Activated CD4-positive, alpha-beta T cell treated with anti-CD3 and anti-CD28 coated beads, Interleukin-2, amount 50 U/mL, for 4 hours (primary cell): ENCODE results near the gene SHH.

Experiments used
- DNase-seq, 2 experiments: peaks; one replicate each; pipeline ENCODE4 v3.0.0-alpha.2; 2020

Gene SHH

DNA sequence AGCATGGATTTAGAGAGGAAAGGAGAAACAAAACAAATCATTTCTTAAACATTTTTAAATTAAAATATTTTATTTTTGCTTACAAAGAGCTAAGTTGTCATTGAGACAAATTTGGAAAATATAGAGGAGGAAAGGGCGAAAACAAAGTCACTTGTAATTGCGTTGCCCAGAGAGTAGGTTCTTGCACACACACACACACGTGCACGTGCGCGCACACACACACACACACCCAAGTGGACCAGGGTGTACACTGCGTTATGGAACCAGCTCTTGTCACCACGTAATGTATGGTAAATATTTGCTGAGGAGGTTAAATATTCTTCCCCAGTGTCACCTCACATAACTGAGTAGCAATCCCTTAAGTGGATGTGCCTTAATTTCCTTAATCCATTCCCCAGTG, 21.6 kb downstream of the SHH start:
- DNase-seq: no peak

DNA sequence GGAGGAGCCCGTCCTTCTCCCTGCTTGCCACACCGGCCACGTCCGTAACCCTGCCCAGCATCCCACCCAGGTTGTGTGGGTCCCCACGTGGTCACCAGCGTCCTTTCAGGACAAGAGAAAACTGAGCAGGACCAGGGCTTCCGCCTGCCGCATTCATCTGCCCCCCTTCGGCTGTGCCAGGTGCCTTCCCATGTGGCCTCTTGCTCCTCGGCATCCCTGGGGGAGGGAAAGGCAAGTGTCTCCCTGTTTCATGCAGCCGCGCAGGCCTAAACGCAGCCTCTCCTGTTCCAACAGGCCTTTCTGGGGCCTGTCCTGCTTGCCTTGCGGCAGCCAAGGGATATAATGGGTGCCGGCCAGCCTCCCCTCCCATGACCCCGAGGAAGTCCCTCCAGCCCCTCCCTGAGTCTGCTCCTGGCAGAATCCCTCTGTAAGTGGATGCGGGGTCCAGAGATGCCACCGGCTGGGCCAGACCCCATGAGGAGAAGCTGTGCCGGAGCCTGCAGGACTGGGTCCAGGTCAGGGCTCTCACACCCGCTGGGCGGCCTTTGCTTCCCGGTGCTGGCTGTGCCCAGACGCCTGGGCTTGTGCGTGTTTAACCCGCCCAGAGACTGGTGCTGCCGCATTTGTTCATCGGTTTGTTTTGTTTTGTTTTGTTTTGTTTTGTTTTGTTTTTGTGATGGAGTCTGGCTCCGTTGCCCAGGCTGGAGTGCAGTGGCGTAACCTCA, 23.1 kb downstream of the SHH start:
- DNase-seq: no peak

DNA sequence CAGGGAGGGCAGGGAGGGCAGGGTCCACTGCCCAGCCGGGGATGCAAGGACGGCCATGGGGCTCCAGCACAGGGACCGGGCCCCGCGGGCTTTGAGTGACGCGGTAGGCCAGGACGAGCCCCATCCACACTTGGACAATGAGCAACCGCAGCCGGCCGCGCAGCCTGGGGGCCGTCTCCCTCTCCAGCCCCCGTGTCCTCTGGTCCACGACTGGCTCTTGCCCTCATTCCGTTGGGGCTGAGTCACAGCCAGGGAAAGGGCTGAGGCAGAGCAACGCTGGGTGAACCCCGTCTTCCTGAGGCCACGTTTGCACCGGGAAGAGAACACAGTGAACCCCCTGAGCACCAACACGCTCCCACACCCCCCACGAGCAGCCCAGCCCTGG, 23.7 kb downstream of the SHH start:
- DNase-seq: no peak

DNA sequence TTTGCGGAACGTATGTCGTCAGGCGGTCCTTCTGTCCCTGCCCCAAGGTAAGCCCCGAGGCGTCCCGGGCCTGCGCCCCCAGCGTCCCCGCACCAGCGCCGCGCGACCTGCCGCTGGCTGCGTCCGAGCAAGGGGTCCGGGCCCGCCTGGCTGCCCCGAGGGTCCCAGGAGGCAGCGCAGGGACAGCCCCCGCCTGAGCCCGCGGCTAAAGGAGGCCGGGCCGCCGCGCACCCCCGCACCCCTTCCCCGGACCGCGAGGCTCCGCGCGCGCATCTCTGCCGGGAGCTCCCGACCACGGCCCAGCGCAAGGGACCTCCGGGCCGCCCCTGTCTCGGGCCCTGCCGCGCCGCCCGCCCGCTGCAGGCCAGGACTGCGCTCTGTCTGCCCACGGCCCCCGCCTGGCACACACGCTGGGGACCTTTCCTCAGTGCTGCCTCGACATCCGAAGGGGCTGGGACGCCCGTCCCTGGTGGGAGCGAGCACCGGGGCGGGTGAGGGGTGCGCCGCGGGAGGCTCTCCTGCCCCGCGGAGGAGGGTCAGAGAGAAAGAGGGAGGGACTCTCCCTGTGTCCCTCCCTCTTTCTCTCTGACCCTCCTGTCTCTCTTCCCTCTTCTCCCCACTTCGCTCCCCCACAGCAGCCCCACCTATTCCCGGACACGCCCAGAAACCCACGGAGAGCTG, 25.0 kb downstream of the SHH start:
- no peak for DNase-seq

DNA sequence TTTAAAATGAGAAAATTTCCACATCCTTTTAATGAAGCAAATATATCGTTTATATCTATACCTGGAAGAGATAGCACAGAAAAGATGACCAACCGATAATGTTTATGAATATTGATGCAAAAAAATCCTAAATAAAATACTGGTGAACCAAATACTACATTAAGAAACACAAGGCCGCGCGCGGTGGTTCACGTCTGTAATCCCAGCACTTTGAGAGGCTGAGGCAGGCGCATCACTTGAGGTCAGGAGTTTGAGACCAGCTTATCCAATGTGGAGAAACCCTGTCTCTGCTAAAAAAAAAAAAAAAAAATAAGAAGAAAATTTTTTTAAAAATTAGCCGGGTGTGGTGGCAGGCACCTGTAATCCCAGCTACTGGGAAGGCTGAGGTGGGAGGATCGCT, 25.8 kb downstream of the SHH start:
- no peak for DNase-seq

DNA sequence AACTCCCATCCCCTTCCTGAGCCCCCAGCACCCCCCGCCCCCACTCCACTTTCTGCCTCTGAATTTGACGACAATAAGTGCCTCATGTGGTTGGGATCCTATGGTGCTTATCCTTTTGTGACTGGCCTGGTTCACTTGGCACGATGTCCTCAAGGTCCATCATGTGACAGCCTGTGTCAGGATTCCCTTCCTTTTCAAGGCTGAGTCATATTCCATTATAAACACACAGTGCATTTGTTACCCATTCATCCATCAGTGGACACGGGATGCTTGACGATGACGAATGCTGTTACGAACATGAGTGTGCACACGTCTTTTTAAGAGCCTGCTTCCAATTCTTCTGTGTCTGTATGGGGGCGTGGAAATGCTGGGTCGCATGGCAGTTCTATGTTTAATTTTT, 26.7 kb downstream of the SHH start:
- DNase-seq: no peak

DNA sequence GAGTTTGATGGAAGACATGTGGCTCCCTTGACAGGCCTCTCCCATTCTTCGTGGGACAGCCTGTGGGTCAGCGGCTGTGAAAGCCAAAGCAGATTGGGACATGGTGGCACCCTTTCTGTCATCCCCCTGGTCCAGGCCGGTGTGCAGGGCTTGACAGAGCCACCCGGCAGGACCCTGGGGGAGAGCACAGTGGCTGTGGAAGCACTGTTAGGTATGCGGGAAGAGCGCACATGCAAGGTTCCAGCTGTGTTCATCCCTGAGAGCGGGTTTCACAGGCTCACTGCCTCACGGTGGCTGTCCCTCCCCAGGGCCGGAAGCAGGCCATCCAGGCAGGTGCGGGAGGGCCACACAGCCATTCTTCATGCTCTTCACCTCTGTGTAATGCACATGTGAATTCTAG, 29.8 kb downstream of the SHH start:
- DNase-seq: no peak

DNA sequence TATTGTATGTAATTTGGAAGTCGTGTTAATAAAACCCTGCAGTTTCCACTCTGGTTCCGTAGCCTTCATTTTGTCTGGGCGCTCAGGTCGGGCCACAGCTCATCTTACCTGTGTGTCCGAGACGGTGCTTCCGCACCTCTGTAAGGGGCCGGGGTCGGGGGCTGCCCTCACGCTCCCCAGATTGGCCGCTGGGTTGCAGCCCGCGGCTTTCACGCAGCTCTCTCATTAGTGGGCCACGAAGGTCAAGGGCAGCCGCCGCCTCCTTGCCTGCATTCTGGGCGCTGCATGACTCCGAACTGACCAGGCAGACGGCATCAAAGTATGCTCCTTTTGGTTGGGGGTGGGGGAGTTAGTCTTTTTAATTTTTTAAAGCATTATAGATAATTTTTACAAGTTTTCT, 30.8 kb downstream of the SHH start:
- DNase-seq: no peak

DNA sequence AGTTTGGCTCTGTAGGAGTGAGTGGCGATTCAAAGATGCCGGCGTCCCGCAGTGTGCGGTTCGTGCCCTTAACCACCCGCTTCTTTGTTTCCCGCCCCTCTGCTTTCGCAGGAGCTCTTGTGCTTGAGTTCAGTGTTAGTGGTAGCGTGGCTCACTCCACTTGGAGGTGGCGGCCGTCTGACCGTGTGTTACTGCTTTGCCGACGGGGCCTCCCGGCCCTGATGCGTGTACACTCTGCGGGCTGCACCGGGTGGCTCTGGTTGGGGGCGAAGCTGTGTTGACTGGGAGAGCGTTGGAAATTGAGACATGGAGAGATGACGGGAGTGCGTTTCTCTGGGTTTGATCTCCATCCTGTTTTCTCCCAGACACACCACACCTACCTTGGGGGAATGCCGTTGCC, 31.4 kb downstream of the SHH start:
- DNase-seq: no peak

DNA sequence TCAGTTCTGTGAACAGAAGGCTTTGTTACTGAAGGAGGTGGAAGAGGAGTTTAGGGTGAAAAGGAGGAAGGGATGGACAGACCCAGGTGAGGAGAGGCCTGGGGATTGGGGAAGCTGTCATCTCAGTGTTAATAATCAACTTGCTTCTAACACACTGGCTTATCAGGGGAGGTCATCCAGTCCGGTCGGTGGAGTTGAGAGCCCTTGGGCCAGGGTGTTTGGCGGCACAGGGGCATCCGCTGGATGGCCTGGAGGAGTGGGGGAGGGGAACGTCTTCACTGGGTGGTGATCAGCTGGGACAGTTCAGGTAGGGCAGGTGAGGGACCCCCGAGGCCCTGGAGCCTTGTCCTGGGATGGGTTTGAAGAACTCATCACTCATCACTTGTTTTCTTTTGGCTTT, 33.9 kb downstream of the SHH start:
- no peak for DNase-seq

DNA sequence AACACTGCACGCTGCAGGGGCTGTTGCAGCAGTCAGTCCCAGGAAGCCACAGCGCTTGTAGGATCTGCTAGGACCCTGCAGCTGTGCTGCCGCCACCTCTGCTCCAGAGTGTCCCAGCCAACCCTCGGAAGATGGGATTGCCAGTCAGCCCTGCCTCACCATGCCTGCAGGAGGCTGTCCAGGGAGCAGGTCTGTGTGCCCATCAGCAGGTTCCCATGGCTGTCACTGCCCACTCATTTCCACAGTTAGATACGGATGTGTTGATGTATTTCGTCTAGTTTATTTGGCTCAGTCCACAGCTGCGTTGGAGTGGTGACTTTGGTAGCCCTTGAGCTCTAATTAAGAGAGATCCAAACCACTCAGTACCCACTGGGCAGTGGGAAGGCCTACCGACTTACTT, 35.7 kb downstream of the SHH start:
- DNase-seq: no peak

DNA sequence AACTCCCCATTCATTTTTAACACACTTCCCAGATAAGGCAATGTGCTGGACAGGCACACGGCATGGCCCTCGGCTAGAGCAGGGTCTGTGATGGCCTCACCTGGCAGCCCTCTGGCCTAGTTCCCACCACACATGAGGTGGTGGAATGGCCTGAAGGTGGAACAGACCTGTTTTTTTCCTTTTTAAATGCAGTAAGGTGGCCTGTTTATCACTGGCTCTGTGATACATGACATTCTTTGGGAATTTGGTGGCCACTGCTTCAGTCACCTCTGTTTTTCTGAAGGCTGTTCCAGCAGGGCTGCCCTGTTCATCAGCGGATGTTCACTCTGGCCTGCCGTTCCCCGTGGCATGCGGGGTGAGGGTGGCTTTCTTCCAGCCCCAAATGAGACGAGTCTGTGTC, 36.6 kb downstream of the SHH start:
- no peak for DNase-seq

DNA sequence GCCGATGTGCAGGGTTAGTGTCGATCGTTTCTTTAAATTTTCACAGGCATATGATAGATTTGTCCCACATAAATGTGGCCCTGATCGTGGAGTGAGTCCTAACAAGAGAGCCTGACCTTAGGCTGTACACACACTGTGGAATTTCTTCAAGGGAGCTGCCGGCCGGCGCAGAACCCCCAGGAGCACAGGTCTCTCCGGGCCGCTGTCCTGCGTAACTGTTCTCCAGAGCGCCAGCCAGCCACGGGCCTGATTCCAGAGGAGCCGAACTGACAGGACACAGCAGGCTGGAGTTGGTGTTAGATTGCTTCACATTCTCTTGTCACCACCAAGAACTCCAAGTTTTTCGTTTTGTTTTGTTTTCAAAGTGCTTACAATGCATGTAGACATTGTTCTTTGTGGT, 37.3 kb downstream of the SHH start:
- no peak for DNase-seq

DNA sequence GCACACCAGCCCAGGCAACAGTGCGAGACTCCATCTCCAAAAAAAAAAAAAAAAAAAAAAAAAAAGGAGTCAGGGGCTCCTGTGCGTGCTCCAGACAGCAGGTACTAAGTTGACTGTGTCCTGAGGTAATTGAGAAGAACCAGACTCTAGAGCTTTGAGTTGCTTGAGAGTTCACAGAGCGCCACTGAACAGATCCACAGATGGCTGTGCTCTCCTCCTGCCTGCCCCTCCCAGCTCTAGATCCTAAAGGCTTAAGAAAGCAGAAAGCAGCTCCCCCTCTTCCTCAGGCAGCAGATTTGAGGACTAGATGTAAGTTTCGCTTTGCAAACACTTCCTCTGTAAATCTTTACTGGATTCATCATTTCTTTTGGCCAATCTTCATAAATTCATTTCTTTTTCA, 38.7 kb downstream of the SHH start:
- no peak for DNase-seq

DNA sequence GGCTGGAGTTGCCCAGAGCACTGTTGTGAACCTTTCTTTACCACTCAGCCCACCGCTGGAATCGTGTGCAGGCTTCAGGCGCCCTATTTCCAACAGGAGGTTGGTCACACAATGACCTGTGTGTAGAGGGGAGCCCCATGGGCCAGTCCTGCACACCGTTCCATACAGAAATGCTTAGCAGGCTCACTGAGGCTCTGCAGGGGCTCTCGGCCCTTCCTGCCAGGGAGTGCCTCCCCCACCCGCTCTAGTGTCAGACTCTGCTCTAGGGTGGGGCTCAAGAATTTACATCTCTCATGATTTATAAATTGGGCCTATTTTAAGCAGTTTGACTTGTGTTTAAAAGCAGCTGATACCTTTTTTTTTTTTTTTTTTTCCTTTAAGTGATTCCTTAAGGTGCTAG, 42.0 kb downstream of the SHH start:
- no peak for DNase-seq

DNA sequence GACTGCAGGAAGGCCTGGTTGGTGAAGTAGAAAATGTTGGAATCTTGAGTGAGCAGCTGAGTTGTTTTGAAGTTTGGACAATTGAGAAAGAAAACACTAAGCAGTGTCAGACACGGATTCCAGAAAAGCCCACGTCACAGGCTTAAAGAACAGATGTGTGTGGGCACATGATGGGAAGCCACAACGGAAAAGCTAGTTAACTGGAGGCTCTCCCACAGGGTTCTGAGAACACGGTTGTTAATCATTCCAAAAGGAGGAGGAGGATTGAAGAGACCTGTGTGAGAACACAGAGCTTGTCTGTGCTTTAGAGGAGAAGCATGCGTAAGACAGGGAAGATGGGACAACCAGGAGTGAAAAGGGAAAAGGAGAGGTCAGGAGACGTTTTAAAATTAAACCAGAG, 42.6 kb downstream of the SHH start:
- DNase-seq: no peak

DNA sequence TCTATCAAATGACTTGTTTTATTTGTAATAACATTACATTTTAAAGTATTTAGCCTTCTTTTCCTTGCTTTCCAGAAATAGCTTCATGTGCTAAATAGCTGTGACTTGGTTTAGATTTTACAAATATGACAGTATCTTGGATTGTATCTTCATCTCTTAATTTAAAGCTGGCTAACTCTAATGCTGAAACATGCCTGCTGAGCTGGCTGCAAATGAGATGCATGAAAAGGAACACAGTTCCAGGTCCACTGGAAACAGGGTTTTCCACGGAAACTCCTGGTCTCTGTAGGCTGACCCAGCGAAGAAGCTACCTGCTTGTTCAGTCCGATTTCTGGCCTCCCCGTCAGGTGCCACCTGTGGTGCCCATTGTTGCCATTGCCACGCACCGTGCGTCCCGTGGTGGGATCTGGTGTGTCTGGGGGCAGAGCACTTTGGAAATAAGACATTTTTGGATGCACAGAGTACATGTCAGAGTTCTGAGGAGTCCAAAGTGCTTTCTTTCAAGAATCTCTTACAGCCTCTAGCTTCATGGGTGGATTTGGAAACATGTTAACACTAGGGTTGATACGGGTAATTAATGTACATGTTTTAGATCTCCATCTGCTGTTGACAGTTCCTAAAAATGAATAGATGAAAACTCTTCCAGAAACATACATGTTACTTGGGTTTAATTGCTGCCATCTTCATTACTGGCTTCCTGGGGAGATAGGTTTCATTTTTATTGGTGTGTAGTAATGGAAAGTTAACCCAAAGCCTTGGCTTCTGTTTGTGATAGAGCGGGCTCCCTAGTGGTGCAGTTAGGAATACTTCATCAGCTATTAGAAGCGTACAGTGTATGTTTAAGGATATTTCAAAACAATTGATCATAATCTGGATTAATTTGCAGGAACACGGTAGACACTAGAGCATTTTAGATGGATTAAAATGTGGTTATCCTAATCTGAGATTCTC, 45.0 kb downstream of the SHH start:
- no peak for DNase-seq

DNA sequence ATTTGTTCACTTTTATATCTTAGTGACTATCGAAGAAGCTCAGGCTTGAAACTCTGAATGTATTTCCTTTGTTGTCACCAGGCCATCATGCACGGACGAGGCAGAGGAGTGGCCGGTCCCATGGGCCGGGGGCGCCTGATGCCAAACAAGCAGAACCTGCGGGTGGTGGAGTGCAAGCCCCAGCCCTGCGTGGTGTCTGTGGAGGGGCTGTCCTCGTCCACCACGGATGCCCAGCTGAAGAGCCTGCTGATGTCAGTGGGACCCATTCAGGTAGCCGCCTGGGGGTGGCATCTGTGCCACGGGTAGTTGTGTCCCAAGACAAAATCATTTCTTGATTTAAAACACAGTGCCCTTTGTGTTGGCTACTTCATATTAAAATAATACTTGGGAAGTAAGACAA, 45.9 kb downstream of the SHH start:
- no peak for DNase-seq

DNA sequence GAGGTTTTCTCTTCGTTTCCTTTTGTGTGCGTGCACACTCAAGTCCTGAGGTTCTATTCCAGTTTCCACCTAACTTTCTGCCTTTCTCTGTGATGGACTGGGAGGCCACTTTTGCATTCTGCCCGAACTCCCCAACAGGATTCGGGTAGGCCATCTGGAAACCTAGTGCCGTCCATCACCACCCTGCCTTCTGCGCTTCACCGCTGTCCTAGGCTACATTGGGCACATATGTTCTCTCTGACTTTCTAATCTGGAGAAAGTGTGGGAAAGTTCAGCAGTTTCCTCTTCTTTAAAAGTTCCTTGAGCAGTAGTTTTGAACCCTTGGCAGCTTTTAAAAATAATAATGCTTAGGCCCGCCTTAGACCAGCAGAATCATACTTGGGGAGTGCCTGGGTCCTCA, 46.8 kb downstream of the SHH start:
- DNase-seq: no peak

DNA sequence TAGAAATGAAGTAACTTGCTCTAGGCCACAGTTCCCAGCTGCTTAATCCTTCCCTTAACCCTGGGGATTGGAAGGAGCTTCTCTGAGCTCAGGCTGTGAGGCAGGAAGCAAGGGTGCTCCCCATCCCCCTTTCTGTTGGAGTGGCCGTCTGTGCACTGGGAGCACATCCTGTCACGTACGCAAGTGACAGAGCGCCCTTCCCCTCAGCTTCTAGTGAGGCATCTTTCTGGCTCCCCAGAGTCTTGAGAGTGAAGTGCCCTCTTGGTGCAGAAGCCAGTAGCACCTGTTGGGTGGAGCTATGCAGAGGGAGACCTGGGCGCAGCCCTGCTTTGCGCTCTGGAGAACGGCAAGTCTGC, 47.8 kb downstream of the SHH start:
- DNase-seq: no peak

DNA sequence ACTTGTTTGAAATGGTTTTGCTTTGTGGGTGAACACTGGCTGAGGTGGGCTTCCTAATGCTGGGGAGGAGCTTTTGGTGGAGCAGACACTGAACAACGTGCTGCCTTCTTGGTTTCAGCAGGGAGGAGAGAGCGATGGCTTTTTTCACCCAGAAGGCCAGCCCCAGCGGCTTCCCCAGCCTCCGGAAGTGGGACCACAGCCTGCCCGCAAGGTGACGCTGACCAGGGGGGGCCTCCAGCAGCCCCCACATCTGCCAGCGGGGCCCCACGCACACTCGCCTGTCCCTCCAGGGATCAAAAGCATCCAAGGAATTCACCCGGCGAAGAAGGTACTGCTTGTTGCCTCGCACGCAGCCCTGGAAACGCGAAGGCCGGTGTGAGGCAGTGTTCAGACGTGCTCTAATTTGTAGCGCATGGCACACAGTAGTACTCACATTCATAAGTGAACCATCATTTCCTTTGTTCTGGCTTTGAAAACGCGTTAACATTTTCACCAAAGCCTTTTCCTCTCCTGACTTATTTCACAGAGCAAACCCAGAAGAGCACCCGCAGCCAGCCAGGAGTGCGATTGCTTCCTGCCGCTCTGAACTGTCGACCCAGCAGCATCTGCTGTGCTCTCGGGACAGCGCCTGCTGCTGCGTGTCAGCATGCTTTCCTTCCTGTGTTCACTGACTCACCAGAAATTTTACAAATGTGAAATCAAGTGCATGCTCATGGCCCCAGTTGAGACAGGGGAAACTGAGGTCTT, 48.4 kb downstream of the SHH start:
- DNase-seq: peak; percentile 33 to 38

DNA sequence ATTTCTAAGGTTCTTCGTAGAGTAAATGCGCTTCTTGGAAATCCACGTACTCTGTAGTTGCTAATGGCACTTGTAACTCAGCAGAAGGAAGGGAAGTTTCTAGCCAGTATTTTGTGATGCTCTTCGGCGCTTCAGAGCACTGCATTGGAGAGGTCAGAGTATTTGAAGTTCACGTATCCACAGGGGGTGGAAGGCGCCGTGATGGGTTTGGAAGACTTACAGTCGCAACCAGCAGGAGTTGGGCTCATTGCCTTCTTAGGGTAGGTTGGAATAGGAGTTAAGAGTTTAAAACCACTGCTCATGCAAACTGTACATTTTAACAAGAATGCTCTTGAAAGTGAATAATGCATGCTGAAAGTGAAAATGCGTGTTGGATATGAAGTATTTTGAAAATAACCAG, 49.1 kb downstream of the SHH start:
- no peak for DNase-seq

DNA sequence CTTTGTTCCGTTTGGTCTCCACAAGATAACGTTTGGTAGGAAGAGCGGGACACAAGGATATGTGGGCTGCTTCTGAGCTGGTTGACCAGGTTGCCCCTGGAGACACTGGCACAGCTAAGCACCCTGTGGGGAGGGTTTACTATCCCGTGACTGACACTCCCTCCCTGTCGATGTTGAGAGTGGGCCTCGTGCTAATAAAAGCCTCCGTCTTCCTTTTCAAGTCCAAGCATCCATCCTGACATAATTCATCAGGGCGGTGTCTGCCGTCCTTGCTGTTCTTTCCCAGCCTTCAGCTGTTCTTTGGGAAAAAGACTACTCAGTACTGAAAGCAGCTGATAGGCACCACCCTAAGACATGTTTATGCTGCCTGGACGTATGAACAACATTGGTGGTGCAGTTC, 49.6 kb downstream of the SHH start:
- no peak for DNase-seq
